NCI-H510A treated with DMSO at 0.1 percent for 48 hours (cell line): Measurements from ENCODE around the gene PRAC1.
"Not testable (repeated sequence)": the region's sequence is repeated elsewhere in the genome, so short reads cannot be mapped to it uniquely, and the experiment has no call there.

ENCODE experiments used
- DNase-seq: peaks from one replicate; lab custom pipeline; 2025; lab: John Stamatoyannopoulos, UW

Gene PRAC1

DNA sequence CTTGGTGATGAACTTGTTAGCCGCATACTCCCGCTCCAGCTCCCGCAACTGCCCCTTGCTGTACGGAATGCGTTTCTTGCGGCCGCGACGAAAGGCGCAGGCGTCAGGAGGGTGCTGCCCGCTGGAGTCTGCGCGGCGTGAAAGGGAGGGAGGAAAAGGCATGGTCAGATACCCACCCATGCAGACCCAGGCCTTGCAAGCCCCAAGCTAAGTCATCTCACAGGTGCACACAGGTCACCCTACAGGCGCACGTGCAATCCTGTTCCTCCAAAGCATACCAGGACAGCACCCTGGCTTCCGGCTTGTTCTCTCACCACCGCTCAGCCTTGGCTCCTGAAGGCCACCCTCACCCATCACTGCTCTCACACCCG is 4.6 kb upstream of the PRAC1 start:
- DNase-seq: no peak

DNA sequence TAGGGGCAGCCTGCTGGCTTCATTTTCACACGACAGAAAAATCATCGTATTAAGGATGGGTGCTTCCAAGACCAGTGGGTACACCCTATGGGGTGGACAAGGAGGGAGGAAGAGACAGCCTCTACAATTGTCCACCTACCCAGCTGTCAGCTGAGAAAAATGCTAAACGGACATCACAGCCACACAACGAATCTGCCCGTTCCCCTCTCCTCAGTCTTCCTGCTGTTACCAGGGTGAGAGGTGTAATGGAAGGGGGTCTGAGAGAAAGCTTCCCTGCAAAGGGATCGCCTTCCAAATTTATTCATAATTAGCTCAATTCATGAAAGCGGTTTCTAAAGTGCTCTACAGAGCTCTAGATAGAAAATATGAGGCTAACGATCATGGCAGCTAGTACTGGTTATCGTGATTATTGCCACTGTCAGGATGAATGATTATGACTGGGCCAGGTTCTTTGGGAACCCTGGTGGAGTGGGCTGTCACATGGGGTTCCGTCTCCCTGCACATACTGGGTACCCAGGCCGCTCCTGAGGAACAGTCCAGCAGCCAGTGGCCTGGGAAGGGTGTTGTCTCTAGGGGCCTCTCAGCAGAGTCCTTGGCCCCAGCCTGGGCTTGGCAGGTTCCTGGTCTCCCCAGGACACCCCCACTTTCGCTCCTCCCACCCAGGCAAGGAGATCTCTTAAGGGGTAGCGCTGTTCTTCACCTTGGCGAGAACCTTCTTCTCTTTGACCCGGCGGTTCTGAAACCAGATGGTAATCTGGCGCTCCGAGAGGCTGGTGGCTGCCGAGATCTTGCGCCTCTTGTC is 4.0 kb upstream of the PRAC1 start:
- DNase-seq: no peak

DNA sequence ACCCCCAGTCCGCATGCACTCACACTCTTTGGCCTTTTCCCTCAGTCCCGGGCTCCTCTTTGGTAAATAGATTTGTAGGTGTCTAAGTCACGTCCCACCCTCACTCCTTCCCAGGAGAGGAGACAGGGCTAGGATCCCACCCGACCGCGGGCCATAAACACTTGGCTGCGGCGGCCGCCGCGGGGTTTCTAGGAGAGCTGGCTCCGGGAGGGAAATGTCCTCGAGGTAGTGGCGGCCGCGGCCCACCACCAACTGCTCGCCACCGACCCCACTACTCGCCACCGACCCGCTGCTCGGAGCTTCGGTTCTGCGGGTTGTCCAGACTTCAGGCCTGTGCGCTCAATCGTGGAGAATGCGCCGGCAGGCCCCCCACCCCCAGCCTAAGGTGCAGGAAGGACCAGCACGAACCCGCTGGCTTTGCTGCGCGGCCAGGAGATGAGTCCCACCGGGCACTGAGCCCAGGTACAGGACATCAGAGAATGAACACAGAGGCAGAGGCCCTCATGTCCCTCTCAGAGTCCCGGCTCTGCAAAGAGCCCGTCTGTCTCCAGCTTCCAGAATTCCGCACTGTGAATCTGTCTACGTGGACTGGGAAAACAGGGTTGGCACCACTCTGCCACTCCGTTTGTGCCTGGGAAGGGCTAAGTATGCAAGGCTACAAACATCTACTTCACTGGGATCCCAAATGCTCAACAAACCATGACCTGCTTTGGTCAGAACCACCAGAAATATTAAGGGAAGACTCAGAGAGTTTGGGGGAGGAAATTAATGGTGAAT is 3.2 kb upstream of the PRAC1 start:
- no peak for DNase-seq

DNA sequence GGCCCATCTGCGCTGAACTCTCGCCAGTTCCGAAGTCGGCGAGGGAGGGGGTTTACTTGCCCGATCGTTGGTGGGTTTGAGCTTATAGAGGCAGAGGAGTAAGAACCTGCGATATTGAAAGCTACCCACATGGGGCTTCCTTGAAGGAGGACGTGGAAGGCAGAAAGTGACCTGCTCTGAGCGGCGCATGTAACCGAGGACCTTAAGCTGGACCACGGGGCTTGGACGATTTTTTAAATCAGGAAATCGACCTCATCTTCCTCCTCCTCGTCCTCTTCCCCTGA is 2.6 kb upstream of the PRAC1 start:
- no peak for DNase-seq

- DNase-seq: peak; percentile 94
These were observed 2.1 kb upstream of the PRAC1 start for GRCh38 chr17:48724251-48725003.

GRCh38 chr17:48723423-48724250 is 1.3 kb upstream of the PRAC1 start:
- peak; percentile 62 for DNase-seq

- peak; percentile 45 for DNase-seq
These were observed 651 bp upstream of the PRAC1 start, which contains the start of gene PRAC2 for GRCh38 chr17:48722915-48723422. Gene PRAC2 (plus strand): TSS chr17:48723185. CDS start chr17:48724411, 1,226 bp downstream.

DNA sequence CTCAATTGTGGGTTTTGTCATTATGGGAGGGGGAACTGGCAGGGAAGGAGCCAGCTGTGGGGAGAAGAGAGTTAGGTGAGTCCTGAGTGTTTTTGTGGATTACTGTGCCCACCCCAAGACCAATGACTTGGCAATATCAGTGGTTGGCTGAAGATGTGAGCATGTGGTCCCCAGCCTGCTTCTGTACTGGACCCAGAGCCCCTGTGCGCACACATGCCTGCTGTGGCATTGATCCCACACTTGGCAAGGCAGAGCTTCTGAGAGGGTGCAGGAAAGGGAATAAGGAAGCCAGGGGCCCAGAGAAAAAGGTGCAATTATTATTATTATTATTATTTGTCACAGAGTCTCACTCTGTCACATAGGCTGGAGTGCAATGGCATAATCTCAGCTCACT is 1.3 kb downstream of the PRAC1 start:
- no peak for DNase-seq

GRCh38 chr17:48720266-48721008 is 1.9 kb downstream of the PRAC1 start:
- peak; percentile 72 for DNase-seq

DNA sequence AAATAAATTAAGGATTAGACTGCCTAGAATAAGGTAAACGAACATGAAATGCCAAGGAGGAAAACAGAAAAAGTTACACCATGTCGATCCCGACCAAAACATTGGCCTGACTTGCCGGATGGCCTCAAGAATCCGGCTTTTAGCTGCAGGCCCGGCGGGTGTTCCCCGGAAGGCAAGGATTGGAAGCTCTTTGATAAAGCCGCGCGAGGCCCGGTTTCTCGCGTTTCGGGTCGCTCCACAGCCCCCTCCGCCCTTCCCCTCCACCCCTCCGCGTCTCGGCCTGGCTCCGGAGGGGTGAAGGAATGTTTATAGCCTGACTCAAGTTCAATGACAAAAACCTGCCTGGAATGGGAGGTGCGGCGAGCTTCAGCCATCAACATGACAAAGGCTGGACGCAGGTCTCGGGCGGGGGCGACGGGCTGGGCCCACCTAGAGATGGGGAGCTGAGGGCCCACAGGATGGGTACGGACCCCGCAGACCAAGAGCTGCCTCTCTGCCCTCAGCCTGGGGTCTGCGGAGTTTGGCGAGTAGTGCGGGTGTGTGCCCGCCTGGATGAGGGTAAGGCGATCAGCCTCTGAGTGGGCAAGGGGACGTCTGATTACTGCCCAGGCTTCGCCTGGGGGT is 2.6 kb downstream of the PRAC1 start:
- DNase-seq: peak; percentile 78

DNA sequence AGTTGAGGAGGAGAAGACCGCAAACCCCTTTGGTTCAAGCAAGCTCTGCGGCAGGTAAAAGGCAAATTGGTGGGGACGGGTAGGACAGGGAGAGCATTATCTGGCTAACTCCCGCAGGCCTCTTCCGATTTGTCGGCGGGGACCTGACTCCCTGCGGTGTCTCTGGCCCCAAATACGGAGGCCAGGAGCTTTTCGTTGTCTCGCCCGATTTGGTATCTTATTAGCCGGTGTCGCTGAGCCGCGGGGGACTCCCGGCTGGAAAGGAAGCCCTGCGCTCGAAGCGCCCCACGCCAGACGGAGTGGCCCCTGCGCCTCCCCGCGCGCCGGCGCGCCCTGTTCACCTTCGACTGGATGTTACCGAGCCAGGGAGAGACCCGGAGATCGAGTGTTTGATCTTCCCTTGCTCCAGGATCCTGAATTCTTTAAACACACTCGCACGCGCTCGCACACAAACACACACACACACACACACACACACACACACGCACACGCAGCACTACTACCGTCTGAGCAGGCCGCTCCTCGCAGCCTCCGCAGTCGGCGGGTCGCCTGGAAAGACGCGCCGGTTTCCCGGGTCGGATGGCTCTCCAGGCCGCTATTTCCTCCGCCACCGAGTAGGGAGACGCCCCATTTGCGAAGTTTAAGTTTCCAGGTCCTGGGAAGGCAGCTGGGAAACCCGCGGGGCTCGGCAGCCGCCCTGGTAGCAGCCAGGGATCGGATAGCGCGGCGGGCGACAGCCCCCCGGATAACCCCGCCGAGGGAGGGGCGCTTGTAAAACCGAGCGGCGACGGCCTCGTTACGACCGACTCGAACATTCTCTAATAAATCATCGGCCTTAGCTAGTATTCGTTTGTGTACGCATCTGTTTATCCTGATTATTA is 3.3 kb downstream of the PRAC1 start:
- DNase-seq: peak; percentile 48

DNA sequence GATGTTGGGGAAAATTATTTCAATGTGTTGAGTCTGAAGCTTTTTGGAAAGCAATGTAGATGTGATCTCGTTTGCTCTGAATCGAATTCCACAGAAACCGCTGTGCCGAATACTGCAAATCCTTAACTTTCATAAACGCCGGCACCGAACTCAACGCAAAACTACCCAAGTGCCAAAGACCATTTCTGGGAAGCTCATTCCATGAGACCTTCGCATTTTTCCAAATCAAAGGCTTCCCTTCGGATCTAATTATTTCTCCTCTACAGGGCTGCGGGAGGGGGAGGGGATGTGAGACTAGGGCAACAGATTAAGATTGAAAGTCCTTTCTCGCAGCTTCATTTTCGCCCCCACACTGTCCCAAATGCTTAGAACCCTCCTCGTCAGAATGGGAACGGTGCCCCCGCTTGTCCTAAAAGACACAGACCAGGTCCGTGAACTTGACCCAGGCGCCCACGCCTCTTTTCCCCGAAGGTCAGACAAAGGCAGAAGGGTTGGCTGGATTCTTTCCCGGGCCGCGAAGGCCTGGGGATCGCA is 4.0 kb downstream of the PRAC1 start:
- no peak for DNase-seq

- no peak for DNase-seq
These were observed 4.7 kb downstream of the PRAC1 start for GRCh38 chr17:48717367-48718226.

DNA sequence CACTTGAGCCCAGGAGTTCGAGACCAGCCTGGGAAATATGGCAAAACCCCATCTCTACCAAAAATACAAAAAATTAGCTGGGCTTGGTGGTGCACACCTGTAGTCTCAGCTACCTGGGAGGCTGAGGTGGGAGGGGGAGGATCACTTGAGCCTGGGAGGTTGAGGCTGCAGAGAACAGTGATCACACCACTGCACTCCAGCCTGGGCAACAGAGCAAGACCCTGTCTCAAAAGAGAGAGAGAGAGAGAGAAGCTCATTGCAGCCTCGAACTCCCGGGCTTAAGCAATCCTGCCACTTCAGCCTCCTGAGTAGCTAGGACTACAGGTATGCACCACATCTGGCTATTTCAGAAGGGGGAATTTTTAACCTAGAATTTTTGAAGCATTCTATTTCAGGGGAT is 5.8 kb downstream of the PRAC1 start:
- not testable (repeated sequence) for DNase-seq

GRCh38 chr17:48715496-48716399 is 6.6 kb downstream of the PRAC1 start:
- peak; percentile 70 for DNase-seq

- DNase-seq: no peak
These were observed 11.2 kb downstream of the PRAC1 start for GRCh38 chr17:48711128-48711527.
